LHCN-M2 (cell line): ENCODE results near the gene DUS3L. TPM values are rescaled to one million over a fixed set of nuclear protein-coding genes. Genes with fewer than 3 reads are reported as not detected.

Experiments used
- DNase-seq: peaks from one replicate; pipeline ENCODE4 v3.0.0-alpha.2; 2012; ENCODE audit warnings: low read depth
- total RNA-seq: library from RNA; depleted of rRNA; stranded (reverse); fragments of >200 nt; gene quantifications from 2 replicates; pipeline ENCODE4 v1.2.3, GENCODE V29; 2014

DUS3L gene
- total RNA-seq, 1 experiment from 2014 or later: 44.6 TPM

- no peak for DNase-seq
These were observed 32.8 kb upstream of the DUS3L start for GRCh38 chr19:5823579-5824281.

- no peak for DNase-seq
These were observed 31.4 kb upstream of the DUS3L start for GRCh38 chr19:5822181-5822844.

GRCh38 chr19:5821521-5822180 is 30.7 kb upstream of the DUS3L start:
- no peak for DNase-seq

GRCh38 chr19:5820785-5821184 is 29.8 kb upstream of the DUS3L start:
- no peak for DNase-seq

GRCh38 chr19:5818594-5818993 is 27.6 kb upstream of the DUS3L start:
- no peak for DNase-seq

- DNase-seq: no peak
These were observed 26.3 kb upstream of the DUS3L start for GRCh38 chr19:5817218-5817617.

- DNase-seq: no peak
These were observed 23.9 kb upstream of the DUS3L start for GRCh38 chr19:5814852-5815246.

- DNase-seq: no peak
These were observed 23.3 kb upstream of the DUS3L start for GRCh38 chr19:5814123-5814851.

- DNase-seq: no peak
These were observed 20.2 kb upstream of the DUS3L start for GRCh38 chr19:5811117-5811516.

- no peak for DNase-seq
These were observed 18.5 kb upstream of the DUS3L start for GRCh38 chr19:5809469-5809868.

- DNase-seq: no peak
These were observed 18.1 kb upstream of the DUS3L start for GRCh38 chr19:5809053-5809452.

- DNase-seq: no peak
These were observed 17.3 kb upstream of the DUS3L start for GRCh38 chr19:5808120-5808816.

GRCh38 chr19:5806905-5807304 is 15.9 kb upstream of the DUS3L start:
- no peak for DNase-seq

GRCh38 chr19:5806133-5806489 is 15.1 kb upstream of the DUS3L start:
- DNase-seq: no peak

- DNase-seq: no peak
These were observed 14.6 kb upstream of the DUS3L start for GRCh38 chr19:5805462-5806132.

GRCh38 chr19:5804516-5805461 is 13.8 kb upstream of the DUS3L start, which contains the start of gene NRTN:
NRTN (plus strand) TSS chr19:5805067; CDS start chr19:5824166, 19,099 bp downstream.
- no peak for DNase-seq

GRCh38 chr19:5803752-5804515 is 13.0 kb upstream of the DUS3L start:
- peak; percentile 78 for DNase-seq

GRCh38 chr19:5803441-5803751 is 12.4 kb upstream of the DUS3L start:
- DNase-seq: no peak
